HEK293 (cell line): ENCODE results near the gene TAC3.

Experiments used
- HOXC10 ChIP-seq: sonication (generic); formaldehyde crosslinking; IDR thresholded peaks from 2 replicates; pipeline ENCODE4 v1.8.1; 2023; ENCODE audit warnings: mild to moderate bottlenecking, missing genetic modification reagents
- KLF10 ChIP-seq: fragments of 450-650 bp; IDR thresholded peaks from 2 replicates; pipeline ENCODE4 v1.5.1; 2018; ENCODE audit warnings: missing biosample characterization, mild to moderate bottlenecking, missing genetic modification characterization
- ZBTB20 ChIP-seq: fragments of 450-650 bp; formaldehyde crosslinking; IDR thresholded peaks from 2 replicates; pipeline ENCODE4 v1.5.1; 2016; ENCODE audit warnings: missing biosample characterization, missing genetic modification characterization
- ZNF335 ChIP-seq: fragments of 450-650 bp; formaldehyde crosslinking; conservative IDR thresholded peaks from 2 replicates; pipeline ENCODE4 v1.5.1; 2016; ENCODE audit warnings: missing biosample characterization, missing genetic modification characterization
- TF ChIP-seq, protein P1 (sequence below): fragments of 450-650 bp; formaldehyde crosslinking; IDR thresholded peaks from 2 replicates; pipeline ENCODE4 v1.5.1; 2016; ENCODE audit warnings: missing biosample characterization, missing genetic modification characterization

DNA sequence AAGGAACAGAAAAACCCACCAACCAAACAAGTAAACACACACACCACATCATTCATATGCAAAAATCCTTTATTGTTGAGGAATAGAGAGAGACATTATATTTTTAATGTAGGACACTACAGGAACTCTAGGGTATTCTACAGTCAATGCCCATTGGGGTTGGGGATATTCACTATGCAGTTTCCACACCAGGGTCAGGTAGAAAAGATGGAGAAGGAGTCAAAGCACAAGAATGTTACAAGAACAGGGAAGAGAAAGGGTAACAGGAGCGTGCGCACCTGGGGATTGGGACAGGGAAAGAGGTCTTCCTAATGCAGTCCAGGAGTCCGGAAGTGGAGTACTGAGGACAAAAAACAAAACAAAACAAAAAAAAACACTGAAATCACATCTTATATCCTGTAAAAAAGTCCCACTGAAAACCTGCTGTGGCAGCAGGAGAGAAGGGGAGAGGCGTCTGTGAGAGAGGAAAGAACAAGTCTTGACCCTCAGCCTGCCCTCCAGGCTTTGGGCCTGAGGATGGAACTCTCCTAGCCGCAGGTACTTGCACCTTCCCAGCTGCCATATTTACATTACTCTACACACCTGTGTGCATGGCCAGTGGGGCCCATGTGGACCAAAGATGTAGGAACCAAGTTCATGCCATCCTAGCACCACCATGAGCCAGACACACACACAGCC, 6.2 kb downstream of the TAC3 start:
- TF ChIP-seq KLF10 (tag by site-specific recombination) (no peak), ZNF335 (tag by site-specific recombination) (no peak), ZBTB20 (tag by site-specific recombination) (no peak), HOXC10 (CRISPR knock-in tag) (no peak)
- TF ChIP-seq, protein P1, sequence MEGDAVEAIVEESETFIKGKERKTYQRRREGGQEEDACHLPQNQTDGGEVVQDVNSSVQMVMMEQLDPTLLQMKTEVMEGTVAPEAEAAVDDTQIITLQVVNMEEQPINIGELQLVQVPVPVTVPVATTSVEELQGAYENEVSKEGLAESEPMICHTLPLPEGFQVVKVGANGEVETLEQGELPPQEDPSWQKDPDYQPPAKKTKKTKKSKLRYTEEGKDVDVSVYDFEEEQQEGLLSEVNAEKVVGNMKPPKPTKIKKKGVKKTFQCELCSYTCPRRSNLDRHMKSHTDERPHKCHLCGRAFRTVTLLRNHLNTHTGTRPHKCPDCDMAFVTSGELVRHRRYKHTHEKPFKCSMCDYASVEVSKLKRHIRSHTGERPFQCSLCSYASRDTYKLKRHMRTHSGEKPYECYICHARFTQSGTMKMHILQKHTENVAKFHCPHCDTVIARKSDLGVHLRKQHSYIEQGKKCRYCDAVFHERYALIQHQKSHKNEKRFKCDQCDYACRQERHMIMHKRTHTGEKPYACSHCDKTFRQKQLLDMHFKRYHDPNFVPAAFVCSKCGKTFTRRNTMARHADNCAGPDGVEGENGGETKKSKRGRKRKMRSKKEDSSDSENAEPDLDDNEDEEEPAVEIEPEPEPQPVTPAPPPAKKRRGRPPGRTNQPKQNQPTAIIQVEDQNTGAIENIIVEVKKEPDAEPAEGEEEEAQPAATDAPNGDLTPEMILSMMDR: no peak
